ENCODE results near the gene C1R.

DNA sequence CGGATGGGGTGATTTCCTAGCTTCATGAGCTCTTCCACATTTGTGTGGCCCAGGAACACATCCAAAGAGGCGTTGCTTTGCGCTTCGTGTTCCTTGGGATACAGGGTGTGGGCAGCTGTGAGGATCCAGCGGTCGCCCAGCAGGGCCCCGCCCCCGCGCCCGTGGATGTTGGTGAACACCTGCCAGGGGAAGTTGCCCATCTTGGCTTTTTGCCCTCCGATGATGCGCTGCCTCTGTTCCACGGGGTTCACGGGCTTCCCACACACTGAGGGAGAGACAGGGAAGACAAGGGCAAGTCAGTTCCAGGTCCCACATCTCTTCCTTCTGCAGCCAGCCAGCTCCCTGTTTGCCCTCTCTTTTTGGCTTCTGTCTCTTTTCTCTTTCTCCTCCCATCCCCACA lies 11.2 kb downstream of the C1R start:
- TF ChIP-seq POLR2A (IDR thresholded peaks at IDR 0.05; ENCODE audit: low read depth, low read length) (no peak), POLR2AphosphoS5 (IDR thresholded peaks at IDR 0.05; ENCODE audit: low read depth, low read length) (no peak), TAF1 (IDR thresholded peaks at IDR 0.05; ENCODE audit: low read depth, low read length) (no peak)
